Chondrocyte (in vitro differentiated cells): Measurements from ENCODE around the gene TBC1D9B. TPM values are rescaled to one million over a fixed set of nuclear protein-coding genes. Genes with fewer than 3 reads are reported as not detected.

Experiments used
- DNase-seq: peaks from one replicate; pipeline ENCODE4 v3.0.0; 2021; ENCODE audit warnings: mixed read lengths, low spot score
- H3K27ac Mint-ChIP-seq: one replicate; pipeline ENCODE4 v1.8.0; 2021; ENCODE audit warnings: mild to moderate bottlenecking, moderate library complexity, mixed read lengths; ENCODE audit not compliant: unreplicated experiment
- H3K27me3 Mint-ChIP-seq: 2 replicates; pipeline ENCODE4 v1.8.0; 2021; ENCODE audit warnings: low read depth, mixed read lengths
- H3K36me3 Mint-ChIP-seq: 2 replicates; pipeline ENCODE4 v1.8.0; 2021; ENCODE audit warnings: low read depth, mixed read lengths
- H3K4me1 Mint-ChIP-seq: 2 replicates; pipeline ENCODE4 v1.8.0; 2021; ENCODE audit warnings: low read depth, mild to moderate bottlenecking, mixed read lengths
- H3K4me3 Mint-ChIP-seq: one replicate; pipeline ENCODE4 v1.8.0; 2021; ENCODE audit warnings: mild to moderate bottlenecking, moderate library complexity, mixed read lengths; ENCODE audit not compliant: unreplicated experiment
- H3K9me3 Mint-ChIP-seq: 2 replicates; pipeline ENCODE4 v1.8.0; 2021; ENCODE audit warnings: low read depth, mixed read lengths
- total RNA-seq: library from RNA; stranded (reverse); gene quantifications from 3 replicates; pipeline ENCODE4 v1.2.1, GENCODE V29; 2021
- TF ChIP-seq, protein P1 (sequence below): fragments of 200-600 bp; sonication (generic); IDR thresholded peaks from 2 replicates; pipeline ENCODE4 v1.5.0; 2021; ENCODE audit warnings: antibody characterized with exemption, mild to moderate bottlenecking, moderate library complexity

Gene TBC1D9B
- total RNA-seq, 1 donor from 2014 or later, result 118 TPM

DNA sequence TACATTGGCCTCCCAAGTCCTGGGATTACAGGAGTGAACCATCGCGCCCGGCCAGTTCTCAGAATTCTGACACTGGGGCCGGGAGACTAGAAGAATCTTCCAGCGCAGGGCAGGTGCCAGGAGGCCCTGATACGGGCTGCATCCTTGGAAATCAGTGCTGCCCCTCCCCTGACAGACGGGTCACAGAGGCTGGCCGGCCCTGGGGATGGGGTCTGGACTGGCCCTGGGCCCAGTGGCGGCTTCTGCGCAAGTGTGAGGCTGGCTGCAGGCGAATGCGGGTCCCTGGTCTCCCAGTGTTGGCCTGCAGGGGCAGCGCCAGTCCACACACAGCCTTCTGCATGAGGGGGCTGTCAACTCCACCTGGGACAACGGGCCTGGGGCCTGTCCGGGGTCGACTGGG, 831 bp upstream of the TBC1D9B start:
- TF ChIP-seq, protein P1, sequence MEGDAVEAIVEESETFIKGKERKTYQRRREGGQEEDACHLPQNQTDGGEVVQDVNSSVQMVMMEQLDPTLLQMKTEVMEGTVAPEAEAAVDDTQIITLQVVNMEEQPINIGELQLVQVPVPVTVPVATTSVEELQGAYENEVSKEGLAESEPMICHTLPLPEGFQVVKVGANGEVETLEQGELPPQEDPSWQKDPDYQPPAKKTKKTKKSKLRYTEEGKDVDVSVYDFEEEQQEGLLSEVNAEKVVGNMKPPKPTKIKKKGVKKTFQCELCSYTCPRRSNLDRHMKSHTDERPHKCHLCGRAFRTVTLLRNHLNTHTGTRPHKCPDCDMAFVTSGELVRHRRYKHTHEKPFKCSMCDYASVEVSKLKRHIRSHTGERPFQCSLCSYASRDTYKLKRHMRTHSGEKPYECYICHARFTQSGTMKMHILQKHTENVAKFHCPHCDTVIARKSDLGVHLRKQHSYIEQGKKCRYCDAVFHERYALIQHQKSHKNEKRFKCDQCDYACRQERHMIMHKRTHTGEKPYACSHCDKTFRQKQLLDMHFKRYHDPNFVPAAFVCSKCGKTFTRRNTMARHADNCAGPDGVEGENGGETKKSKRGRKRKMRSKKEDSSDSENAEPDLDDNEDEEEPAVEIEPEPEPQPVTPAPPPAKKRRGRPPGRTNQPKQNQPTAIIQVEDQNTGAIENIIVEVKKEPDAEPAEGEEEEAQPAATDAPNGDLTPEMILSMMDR, result peak; percentile 11
- Mint-ChIP-seq H3K4me1 (peaks cover 17% of the 10 kb centered on the region), H3K27me3 (no peaks in the 10 kb centered on the region), H3K27ac (no peak overlapping the region), H3K4me3 (peak overlapping the region; percentile 67), H3K36me3 (peaks cover 5% of the 10 kb centered on the region), H3K9me3 (no peaks in the 10 kb centered on the region)
- DNase-seq, result peak; percentile 92

DNA sequence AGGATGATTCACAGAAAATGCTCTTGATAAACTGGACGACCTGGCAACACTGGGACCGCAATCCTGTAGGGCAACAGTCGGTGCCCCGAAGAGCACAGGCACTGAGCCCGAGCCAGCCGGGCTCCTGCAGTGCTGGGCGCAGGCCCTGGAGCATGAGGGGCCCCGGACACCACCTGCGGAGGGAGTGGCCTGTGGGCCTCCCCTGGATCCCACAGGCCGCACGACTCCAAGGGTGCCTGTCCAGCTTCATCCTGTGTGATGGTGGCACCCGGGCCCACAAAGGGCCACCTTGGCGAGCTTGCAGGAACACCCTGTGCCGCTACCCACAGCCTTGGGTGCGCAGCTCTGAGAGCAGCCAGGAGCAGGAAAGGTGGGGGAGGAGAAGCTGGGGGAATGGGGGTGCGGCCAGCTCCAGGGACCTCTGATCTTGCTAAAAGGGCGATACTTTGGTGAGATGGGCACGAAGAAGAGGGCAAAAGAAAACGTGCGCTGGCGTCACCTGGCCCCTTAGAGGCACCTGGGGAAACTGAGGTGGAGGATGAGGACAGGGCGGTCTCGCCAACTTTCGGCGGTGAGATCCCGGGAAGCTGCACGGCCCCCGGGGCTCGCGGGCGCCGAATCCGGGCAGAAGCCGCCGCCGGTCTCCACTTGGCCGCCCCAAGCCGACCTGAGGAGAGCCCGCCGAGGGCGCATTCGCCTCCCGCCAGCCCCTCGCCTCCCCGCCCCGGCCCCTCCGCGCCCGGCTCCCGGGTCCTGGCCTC, 722 bp downstream of the TBC1D9B start:
- Mint-ChIP-seq H3K36me3 (peaks cover 8% of the 10 kb centered on the region), H3K4me1 (peaks cover 17% of the 10 kb centered on the region), H3K9me3 (no peaks in the 10 kb centered on the region), H3K4me3 (peak overlapping the region; percentile 89), H3K27ac (peak overlapping the region; percentile 88), H3K27me3 (no peaks in the 10 kb centered on the region)
- TF ChIP-seq, protein P1, result no peak
- DNase-seq, result peak; percentile 77

DNA sequence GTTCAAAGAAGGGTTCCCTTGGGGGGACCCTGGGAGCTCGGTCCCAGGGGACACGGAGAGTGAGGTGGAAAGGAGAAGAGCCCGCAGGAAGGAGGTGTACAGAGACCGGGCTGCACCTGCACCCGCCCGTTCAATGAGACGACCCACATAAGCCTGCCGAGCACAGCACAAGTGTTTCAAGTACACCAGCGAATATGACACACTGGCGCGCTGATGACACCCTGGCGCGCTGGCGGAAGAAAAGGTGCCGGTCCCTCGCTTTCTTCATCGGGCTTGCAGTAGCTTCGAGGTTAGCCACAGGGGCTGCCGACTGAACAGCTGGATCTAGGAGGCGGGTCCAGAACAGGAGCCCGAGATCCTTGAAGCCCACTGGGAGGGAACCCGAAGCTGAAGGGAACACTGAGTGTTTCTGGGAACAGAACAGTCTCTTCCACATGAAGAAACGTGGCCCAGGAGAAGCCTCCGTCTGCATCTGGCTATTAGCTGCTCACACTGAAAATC, 1.4 kb downstream of the TBC1D9B start:
- TF ChIP-seq, protein P1, result no peak

DNA sequence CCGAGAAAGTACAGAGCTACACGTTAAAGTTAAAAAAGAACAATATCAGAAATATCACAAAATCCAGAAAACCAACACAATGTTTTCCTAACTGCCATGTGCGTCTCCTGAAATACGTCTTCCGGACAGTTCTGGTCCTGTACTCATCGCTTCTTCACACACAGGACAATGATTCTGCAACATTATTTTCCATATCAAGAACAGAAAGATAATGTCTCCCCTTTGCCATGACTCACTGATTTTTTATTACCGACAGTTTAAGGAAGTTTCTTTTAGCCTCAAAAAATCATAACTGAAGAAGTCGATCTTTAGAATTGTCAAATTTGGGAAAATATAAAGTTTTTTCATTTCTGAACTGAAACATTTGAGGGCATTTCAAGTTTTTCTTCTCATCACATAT, 2.5 kb downstream of the TBC1D9B start:
- Mint-ChIP-seq H3K27ac (no peak overlapping the region), H3K27me3 (no peaks in the 10 kb centered on the region), H3K36me3 (peaks cover 8% of the 10 kb centered on the region), H3K4me3 (no peak overlapping the region), H3K4me1 (peaks cover 17% of the 10 kb centered on the region), H3K9me3 (no peaks in the 10 kb centered on the region)
- TF ChIP-seq, protein P1, result no peak
- DNase-seq, result no peak

More for the DNA sequence above, 1.4 kb downstream of the TBC1D9B start:
- DNase-seq, result peak; percentile 75
- Mint-ChIP-seq H3K4me1 (peaks cover 17% of the 10 kb centered on the region), H3K27me3 (no peaks in the 10 kb centered on the region), H3K9me3 (no peaks in the 10 kb centered on the region), H3K27ac (peak overlapping the region; percentile 71), H3K4me3 (peak overlapping the region; percentile 89), H3K36me3 (peaks cover 8% of the 10 kb centered on the region)

DNA sequence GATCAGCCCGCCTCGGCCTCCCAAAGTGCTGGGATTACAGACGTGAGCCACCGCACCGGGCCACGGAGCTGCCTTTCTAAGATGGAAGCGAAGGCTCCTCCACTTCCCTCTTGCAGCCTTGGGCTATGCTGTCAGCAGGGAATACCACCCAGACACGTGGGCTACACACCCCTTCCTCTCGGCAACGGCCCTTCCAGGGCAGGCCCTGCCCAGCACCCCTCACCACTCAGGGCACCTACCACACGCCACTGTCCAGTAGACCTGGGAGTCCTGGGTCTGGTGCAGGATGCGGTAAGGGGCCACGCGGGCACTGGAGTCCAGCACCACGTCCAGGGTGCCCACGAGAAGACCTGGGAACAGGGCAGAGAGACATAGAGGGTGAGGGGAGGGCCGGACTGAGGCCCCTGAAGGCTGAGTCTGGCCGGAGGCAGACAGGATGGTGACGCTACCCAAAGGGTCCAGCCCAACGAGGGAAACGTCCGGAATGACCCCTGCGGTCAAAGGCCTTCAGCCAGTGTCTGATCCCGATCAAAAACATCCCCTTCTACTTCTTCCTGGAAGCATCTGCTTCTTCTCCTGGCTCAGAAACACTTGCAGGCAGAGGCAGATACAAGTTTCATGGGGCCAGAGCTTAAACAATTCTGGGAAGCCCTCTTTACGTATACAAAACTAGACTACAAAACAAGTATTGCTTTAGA, 3.1 kb downstream of the TBC1D9B start:
- peaks cover 8% of the 10 kb centered on the region for H3K36me3 Mint-ChIP-seq
- H3K9me3 Mint-ChIP-seq, result no peaks in the 10 kb centered on the region
- H3K27ac Mint-ChIP-seq, result no peak overlapping the region
- no peak overlapping the region for H3K4me3 Mint-ChIP-seq
- DNase-seq, result peak; percentile 84
- no peaks in the 10 kb centered on the region for H3K27me3 Mint-ChIP-seq
- peaks cover 17% of the 10 kb centered on the region for H3K4me1 Mint-ChIP-seq
- TF ChIP-seq, protein P1, result no peak
